NCI-H510A (cell line): ENCODE data around the gene SMG9.
"Not testable (repeated sequence)": the region's sequence is repeated elsewhere in the genome, so short reads cannot be mapped to it uniquely, and the experiment has no call there.

ENCODE experiments used
- DNase-seq: peaks from one replicate; lab custom pipeline; 2025; lab: John Stamatoyannopoulos, UW

The SMG9 gene

DNA sequence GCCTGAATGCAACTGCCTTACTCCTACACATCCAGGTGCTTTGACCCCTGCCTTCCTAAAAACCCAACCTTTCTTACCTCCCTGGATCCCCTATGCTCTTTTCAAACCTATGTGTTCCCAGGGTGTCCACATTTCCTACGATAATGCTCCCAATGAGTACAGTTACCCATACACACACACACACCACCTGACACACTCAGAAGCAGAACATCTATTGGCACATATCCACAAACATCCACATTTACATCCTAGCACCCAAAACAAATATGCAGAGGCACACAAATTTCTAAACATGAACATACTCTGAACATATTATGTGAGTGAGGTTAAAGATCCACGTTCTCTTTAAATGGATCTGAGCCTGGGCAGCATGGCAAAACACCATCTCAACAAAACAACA, 62.4 kb downstream of the SMG9 start:
- DNase-seq, result no peak

DNA sequence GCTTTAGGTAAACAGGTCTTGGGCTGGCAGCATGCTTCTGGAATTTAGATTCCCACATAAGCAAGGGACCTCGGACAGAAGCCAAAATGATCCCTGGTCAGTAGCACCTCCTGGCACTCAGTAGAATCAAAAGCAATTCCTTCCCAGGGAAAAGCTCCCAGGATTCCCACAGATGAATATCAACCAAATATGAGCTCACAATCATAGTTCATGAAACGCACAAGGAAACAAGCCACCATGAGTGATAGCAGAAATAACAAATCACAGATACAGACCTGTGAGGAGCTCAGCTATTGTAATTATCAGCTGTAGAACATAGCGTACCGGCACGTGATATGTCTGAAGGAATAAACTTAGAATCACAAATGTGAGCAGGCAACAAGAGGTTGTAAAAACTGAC, 63.0 kb downstream of the SMG9 start:
- no peak for DNase-seq

DNA sequence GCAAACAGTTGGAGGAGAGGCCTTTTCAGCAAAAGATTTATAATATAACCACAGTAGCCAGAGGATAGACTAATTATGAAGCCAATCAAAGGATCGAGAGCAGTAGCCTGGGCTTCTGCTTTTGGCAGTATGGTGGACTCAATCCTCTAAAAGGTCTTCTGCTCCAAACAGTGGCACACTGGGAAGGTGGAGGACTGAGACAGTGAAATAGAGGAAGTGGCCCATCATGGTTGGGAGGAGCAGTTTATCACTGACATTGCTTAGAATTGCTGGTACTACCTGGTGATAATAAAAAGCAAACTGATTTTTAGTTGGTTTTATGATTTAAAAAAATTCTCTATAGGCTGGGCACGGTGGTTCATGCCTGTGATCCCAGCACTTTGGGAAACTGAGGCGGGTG, 63.9 kb downstream of the SMG9 start:
- no peak for DNase-seq

DNA sequence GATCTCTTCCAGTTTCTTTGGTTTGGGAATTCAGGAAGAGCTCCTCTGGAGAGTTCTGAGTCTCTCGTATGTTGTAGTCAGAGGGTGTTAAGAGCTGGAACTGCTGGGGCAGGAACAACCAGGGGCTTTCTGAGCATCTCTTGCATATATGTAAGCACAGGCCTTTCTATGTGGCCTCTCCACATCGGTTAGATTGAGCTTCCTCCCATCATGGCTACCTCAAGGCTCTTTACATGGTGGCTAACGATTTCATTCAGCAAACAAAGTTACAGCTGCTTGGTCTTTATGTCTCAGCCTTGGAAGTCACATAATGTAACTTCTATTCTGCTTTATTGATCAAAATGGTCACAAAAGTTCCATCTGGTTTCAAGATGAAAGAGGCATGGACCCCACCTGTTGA, 64.3 kb downstream of the SMG9 start:
- no peak for DNase-seq

DNA sequence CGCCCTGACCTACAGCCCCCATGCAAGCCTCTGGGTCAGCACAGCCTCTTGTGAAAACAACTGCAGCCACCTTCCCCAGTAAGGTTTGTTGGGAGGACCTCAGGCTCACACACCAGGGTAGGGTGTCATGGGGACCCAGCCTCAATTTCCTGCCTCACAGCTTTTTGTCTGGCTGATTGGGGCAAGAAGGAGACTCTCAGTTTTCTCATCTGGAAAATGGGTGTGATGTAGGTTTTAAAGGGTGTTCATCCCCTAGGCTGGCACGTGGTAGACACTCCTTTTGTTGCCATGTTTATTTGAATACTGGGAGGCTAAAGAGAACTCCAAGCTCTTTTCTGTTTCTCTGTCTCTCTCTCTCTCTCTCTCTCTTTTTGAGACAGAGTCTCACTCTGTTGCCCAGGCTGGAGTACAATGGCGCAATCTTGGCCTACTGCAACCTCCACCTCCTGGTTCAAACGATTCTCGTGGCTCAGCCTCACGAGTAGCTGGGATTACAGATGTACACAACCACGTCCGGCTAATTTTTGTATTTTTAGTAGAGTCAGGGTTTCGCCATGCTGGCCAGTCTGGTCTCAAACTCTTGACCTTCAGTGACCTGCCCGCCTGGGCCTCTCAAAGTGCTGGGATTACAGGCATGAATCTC, 66.6 kb downstream of the SMG9 start:
- DNase-seq, result no peak

DNA sequence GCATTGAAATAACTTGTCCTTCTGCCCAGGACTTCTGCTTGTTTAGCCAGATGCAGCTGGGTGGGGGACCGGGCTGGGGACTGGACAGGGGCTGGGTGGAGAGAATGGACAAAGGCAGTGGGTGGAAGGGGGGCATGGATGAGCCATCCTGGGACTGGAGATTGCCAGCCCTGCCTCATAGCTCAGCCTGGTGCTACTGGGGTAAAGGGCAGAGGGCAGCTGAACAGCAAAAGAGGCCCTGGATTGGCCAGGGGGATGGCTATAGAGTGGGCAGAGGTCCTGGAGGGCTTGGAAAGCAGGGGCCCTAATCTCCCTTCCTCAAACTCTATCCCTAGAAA, 67.1 kb downstream of the SMG9 start:
- DNase-seq, result no peak

DNA sequence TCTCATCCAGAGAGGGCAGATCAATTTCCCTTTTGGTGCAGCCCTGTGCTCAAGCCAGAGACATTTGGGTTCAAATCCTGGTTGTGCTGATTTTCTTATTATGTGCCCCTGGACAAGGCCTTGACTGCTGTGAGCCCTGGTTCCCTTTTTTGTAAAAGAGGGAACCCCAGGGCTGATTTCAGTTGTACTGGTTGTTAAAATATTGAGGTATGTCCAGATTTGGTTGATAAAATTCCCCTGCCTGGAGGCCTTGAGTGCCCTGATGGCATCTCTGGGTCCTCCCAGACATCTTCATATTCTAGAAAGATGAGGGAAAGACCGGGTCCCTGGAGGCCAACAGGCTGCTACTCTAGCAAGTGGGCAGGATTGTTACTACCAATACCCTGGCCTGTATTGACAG, 70.4 kb downstream of the SMG9 start:
- DNase-seq, result no peak

DNA sequence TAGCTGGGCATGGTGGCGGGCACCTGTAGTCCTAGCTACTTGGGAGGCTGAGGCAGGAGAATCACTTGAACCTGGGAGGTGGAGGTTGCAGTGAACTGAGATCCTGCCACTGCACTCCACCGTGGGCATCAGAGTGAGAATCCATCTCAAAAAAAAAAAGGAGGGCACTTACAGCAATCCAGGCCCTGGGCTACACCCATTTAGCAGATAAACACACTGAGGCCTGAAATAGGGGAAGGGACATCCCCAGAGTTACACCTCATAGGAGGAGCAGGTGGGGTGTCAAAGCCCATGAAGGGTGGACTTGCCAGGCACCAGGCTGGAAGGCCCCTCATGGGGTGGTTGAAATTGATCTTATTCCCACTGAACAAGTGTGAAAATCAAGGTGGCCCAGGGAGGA, 70.9 kb downstream of the SMG9 start:
- DNase-seq, result no peak

DNA sequence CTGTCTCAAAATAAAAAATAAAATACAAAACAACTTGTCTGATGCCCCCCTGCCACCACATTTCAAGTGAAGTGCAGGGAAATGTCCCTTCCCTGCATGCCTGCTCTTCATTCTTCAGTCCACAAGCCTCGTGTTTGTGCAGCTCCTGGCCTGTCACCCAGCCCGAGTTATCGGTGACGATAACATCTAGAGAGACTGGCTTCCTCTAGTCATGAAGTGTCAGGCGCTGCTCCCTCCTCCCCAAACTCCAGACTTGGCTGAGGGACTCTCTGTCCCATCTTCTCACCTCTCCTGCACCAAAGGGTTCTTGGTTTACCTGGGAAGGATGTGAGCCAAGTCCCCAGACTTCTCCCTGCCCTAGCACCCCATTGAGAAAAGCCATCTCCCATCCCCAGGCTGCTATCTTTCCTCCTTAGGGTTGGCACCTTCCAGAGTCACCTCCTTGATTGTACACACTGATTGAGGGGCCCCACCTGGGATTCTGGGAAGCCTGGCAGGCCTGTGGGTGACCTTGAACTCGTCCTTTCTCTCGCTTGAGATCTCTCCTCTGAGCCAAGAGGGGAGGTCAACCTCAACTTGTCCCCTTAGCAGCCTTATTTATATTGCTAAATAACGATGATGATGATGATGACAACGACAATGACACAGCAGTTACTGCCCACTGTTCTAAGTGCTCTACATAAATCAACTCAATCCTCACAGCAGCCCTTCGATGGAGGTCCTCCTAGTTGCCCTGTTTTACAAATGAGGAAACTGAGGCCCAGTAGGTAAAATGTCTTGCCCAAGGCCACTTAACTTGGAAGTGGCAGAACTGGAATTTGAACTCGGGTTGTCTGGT, 71.7 kb downstream of the SMG9 start:
- DNase-seq, result no peak

DNA sequence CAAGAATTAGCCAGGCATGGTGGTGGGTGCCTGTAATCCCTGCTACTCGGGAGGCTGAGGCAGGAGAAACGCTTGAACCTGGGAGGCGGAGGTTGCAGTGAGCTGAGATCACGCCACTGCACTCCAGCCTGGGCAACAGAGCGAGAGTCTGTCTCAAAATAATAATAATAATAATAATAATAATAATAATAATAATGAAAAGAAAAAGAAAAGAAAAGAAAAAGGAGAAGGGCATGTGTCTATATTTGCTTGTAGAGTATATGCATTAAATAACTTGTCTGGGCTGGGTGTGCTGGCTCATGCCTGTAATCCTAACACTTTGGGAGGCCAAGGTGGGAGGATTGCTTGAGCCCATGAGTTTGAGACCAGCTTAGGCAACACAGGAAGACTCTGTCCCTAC, 72.5 kb downstream of the SMG9 start:
- DNase-seq, result not testable (repeated sequence)

DNA sequence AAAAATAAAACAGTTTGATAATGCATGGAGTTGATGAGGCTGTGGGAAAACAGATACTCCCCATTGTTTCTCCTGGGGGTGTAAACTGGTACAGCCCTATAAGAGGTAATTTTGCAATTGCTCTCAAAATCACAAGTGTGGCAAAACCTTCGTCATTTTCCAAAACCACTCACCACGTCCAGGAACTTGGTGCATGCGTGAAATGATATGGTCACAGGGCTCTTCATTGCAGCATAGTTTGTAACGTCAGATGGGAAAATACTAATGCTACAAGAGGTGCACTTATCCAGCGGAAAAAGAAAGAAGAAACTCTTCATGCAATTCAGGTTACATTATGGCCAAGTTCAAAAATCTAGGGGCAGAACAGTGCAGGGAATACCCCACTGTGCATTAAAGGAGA, 72.9 kb downstream of the SMG9 start:
- DNase-seq, result no peak

DNA sequence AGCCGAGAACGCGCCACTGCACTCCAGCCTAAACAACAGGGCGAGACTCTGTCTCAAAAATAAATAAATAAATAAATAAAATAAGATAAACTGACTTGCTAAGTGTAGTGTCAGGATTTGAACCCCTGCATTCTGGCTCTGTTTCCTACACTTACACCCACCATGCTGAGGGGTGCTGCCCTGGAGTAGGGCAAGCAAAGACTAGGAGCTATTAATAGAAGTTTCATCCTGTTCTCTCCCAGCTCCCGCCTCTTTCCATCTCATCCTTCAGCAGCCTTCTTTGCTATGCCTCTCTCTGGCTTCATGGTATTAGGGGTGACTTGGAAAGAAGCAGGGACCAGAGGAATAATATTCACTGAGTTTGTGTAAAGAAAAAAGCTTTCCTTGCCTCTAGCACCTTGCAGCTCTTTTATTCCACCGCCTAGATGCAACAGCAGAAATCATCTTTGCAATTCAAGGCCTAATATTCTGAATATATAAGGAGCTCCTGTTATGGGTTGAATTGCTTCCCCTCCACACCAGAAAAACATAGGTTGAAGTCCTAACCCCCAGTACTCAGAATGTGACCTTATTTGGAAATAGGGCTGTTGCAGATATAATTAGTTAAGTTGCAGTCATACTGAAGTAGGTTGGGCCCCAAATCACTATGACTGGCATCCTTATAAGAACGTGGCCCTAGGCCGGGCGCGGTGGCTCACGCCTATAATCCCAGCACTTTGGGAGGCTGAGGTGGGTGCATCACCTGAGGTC, 76.1 kb downstream of the SMG9 start:
- DNase-seq, result no peak
